Stimulated activated CD4-positive, alpha-beta T cell treated with anti-CD3 and anti-CD28 coated beads, Interleukin-15, amount 100 ng/mL, for 24 hours (primary cell): ENCODE data around the gene TEPSIN.

Experiments used
- DNase-seq: peaks from one replicate; pipeline ENCODE4 v3.0.0-alpha.2; 2020

The TEPSIN gene

DNA sequence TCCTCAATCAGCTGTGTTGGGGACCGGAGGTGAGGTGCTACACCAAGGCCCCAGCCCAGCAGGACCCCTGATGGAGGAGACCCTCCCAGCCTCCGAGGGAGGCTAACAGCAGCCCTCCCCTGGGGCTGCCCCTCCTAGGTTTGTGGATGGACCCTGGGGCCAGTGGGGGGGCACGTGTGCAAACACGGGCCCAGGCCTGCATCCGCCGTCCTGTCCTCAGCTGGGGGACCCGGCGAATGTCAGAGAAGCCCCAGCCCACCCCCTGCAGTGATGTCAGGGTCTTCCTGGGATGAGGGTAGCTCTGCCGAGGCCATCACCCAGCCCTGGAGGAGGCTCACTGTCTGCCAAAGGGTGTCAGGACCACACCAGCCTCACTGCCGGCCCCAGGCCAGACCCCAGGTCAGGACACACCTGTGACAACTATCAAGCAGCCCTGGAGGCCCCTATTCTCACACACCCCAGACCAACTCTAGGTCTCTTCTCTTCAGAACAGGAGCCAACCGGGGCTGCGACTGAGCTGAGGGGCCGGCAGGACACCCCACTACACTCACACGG, 42.8 kb downstream of the TEPSIN start:
- DNase-seq = no peak

DNA sequence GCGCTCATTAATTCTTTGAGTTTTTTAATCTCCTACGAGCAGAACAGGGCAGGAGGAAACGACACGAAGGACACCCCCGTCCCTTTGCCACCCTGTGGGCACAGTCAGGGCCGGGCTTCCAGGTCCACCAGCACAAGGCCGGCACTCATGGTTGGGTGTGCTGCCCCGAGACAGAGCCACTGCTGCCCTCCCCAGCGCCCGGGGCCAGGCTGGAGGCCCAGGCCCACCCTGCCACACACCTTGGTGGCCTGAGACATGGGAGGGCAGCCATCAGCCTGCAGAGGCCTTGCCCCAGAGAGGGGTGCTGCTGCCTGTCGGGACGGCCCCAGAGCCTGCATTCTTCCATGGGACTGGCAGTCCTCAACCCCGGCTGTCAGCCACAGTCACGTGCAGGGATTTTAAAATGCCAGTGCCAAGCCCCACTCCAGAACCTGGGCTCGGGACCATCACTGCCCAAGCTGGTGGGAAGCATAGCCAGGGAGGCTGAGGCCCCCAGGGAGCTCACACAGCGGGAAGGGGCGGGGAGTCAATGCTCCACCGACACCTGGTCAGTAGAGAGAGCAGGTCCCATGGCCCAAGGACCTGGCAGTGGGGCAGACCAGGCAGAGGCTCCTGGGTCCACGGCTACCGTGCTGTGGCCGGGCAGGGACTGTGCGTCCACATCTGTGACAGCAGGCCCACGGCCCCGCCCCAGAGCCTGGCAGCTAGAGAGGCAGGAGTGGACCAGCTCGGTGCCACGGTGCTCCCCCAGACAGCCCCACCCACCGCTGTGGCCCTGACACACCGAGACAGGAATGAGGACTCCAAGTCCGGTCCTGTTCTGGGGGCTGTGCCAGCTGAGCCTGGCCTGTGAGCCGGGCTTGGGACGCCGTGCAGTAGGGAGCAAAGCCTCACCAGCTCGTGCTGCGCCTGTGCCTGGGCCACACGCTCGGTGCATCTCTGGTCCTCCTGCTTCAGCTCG, 43.6 kb downstream of the TEPSIN start:
- no peak for DNase-seq

DNA sequence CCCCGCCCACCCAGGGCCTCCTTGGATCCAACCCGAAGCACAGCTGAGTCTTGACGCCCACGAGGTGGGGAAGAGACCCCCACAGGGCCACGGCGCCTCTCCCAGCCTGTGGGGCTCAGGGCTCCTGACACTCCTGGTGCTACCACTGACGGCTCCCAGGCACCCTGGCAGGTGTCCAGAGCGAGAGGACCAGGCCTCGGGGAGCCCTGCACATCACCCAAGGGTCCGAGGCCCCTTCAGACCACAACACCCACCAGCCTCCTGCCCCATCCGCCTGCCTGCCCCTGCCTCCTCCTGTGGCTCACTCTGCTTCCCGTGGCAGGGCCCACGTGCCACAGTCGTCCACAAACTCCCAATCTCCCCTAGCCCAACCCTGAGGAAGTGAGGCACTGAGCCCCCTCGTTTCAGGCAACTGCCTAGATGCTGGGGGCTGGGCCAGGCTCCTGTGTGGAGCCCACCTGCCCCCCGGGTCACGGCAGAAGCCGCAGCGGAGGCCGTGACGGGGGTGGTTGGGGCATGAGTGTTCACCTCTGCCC, 44.6 kb downstream of the TEPSIN start:
- DNase-seq = no peak

DNA sequence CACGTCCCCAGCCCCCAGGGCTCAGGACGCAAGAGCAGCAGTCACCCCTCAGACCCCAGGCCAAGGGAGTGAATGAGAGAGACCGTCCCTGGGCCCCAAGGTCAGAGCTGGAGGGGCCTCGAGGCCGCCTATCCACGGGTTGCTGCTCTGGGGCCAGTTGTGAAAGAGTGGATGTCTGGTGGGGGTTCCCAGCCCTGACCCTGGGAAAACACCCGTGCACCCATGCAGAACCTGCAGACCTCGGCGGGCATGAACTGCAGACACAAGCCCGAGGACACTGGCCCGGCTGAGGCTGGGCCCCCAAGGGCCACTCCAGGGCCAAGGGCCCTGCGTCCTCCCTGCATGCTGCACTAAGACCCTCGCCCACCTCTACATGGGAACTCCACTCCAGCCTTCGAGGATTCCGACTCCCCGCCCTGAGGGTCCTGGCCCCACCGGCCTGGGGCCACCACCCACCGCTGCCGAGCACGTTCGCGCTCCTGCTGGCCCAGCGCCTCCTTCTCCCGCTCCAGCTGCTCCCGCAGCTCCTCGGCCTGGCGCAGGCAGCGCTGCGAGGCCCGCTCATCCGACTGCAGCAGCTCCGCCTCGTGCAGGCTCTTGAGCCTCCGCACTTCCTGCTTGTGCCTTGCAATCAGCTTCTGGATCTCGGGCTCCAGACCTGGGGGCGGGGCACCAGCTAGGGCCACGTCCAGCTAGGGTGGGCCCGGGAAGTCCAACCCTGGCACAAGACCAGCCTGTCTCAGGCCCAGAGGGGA, 45.2 kb downstream of the TEPSIN start:
- no peak for DNase-seq

DNA sequence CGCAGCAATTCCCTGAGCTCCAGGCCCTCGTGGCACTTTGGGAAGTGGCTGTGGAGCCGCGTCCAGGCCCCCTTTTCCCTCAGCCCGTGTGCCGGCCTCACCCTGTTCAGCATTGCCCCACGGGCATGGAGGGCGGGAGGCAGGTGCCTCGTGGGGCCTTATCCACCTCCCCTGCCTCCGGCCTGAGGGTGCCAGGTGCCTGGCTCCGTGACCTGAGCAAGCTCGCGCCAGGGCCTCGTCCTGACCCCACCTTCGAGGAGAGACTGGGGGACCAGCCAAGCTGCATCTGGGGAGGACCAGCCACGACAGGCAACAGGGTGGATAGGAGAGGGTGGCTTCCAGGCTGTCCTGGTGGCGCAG, 45.8 kb downstream of the TEPSIN start:
- DNase-seq = no peak

DNA sequence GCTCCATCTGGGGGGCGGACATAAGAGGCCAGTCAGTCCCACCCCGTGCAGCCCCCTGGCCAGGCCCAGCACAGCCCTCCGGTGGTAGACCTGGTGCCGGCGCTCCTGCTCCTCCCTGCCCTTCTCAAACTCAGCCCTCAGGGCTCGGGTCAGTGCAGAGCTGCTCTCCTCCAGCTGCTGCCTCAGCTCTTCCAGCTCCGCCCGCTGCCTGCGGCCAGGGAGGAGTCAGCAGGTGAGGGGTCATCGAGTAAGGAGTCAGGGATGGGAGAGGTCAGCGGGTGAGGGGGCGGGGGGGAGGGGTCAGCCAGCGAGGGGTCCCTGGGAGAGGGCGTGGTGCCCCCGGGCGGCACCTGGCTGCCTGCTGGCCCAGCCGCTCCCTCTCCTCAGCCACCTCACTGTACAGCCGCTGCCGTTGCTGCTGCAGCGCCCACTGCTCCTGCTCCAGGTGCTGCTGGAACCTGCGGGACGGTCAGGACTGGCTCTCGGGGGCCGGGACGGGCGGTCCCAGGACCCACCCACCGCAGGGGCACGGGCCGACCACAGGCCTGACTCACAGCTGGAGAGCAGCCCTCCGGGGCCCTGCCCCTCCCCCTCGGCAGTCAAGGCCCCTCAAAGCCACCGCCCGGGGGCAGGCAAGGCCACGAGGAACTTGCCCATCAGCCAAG, 46.3 kb downstream of the TEPSIN start:
- DNase-seq = no peak

DNA sequence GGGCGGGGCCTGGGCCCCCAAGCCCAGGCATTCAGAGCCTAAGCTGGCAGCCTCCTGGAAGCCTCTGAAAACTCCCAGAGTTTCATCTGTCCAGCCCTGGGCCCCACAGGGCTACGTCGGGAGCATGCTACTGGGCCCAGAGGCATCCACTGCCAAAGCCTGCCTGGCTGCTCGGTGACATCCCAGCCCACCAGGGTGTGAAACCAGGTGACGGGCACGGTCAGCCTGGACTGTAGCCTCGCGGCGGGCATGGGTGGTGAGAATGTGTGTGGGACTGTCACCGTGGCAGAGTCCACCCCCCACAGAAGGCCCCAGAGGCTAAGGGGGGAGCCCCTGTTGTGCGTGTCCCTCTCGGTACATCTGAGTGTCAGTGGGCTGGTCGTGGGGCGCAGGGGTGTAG, 47.2 kb downstream of the TEPSIN start:
- DNase-seq = no peak

DNA sequence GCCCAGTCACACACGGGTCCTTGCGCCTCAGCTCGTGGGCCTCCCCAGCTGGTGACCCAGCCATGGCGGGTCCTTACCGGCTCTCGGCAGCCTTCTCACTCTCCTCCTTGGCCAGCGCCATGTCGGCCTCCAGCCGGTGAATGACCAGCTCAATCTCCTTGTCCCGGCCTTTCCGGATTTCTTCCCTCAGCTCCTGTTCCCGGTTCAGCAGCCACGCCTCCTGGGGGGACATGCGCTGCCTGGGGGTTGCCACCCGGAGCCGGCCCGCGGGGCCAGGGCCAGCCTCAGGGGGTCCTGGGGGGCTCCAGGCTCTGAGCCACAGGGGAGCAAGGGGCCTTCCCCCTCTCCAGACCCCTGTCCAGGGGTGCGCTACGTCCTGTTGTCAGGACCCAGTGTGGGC, 47.7 kb downstream of the TEPSIN start:
- DNase-seq = no peak

DNA sequence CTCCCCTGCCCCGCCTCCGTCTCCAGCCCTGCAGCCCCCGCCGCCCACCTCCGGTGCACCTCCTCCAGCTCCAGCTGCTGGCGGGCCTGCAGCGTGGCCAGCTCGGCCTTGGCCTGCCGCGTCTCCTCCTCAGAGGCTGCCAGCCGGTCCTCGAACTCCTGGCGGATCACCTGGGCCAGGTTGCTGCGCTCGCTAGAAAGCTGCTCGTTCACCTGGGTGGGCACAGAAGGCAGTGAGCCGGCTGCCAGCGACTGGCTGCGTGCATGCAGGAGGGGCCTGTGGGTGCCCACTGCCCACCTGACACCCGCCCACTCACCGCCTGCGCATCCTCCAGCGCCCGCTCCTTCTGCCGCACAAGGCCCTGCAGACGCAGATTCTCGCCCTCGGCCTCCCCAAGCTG, 48.3 kb downstream of the TEPSIN start:
- DNase-seq = no peak

DNA sequence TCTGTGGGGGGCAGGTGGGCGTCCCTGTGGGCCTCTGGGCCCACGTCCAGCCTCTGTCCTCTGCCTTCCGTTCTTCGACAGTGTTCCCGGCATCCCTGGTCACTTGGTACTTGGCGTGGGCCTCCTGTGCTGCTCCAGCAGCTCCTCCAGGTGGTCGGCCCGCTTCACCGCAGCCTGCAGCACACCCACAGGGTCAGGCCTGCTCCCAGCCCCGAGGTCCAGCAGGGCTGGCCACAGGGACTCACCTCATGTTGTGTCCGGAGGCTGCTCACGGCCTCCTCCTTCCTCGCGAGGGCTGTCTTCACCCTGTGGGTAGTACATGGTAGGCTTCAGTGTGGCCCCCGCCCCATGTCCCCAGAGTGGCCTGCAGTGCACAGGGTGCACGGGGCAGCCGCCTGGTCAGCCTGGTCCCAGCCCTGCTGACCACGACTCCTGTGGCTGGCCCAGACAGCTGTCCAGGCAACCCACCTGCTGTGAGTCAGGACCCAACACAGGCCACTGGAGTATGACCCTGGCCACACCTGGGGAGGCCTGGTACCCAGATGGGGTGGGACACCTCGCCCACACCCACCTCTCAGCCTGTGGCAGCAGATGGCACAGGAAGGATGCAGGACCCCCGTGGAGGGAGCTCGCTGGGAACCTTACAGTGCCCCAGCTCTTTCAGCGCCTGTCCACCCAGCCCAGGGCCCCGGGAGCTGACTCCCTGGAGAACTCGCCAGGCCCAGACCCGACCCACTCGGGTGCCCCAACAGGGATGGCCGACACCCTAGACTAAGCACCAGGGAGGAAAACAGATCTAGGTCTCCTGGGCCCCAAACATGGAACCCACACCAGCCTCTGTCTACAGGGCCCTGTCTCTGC, 49.0 kb downstream of the TEPSIN start:
- DNase-seq = no peak

DNA sequence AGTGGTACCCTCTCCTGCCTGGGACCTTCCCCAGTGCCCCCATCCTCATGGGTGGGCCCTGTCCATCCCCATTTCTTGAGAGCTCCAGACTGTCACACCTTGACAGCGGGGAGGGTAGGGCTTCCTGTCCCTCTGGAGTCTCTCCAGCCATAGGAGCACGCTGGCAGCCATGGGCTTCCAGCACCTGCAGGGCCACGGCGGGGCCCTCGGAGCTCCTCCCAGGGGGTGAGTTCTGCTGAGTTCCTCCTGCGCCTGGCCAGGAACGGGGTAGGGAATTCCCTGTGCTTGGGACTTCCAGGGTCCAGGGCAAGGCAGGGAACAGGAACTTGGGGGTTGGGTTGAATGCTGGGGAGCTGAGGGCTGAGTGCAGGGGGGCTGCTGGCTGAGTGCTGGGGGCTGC, 49.8 kb downstream of the TEPSIN start:
- DNase-seq = no peak

DNA sequence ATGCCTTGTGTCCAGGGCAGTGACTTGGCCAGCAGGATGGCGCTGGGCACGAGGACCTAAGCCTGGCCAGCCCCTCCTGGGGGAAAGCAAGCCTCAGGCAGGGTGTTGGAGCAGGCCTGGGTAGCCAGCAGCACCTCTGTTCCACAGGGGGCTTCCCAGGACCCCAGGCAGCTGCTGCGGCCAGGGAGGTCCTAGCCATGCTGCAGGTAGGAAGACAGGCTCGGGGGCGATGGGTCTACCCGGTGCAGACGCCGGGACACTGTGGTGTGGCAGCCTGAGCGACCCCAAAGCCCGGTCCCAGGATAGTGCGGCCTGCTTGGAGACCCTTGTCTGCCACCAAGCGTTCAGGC, 50.4 kb downstream of the TEPSIN start:
- no peak for DNase-seq

DNA sequence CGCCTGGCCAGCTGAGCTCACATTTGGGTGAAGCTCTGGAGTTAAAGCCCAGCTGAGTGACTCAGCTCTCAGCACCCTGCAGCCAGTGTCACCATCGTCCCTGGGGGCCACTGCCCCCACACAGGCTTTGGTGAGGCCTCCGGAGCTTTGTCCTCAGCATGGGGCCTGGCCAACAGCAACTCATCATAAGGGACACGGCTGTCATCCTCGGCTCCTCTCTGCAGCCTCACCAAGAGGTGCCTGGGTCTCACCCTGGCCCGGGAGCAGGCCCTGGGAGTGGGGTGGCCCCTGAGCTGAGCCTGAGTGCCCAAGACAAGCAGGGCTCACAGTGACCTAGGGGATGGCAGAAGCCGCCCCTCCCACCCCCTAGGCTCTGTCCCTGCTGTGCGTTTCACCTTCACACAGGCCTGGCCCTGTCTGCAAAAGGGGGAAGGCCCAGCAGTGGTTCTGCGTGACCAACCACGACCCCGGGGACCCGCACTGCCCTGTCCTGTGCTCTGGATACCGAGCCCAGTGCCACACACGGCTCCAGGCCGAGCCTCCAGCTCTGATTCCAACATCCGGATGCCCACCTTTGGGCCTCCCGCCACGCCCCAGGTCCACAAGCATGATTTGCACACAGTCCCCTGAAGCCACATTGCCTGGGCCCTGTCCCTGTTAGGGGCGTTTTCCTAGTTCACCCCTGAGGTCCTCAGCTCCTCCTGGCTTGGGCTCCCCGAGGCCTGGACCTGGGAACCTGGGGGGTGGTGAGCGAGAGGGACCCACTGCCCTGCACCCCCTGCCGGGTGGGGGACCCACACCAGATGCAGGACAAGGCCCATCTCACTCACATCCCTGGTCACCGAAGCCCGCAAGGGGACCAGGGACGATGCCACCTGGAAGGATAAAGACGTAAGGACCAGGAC, 51.0 kb downstream of the TEPSIN start:
- no peak for DNase-seq

DNA sequence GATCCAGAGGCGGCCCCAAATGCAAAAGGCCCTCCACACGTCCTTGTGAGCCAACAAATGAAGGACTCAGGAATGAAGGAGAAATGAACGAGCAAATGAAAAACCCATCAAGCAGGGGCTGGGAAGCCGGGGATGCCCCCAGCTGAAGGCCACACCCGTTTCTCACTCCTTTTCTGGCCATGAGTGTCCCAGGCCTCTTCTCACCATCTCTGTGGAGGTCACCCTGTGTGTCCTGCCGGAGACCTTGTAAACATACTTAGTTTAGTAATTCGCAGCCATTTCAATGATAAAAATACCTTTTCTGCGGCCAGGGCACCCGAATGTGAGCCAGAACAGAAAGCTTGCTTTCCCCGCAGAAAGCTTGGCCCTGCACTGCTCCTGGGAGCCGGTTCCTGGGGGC, 51.7 kb downstream of the TEPSIN start:
- DNase-seq = no peak

DNA sequence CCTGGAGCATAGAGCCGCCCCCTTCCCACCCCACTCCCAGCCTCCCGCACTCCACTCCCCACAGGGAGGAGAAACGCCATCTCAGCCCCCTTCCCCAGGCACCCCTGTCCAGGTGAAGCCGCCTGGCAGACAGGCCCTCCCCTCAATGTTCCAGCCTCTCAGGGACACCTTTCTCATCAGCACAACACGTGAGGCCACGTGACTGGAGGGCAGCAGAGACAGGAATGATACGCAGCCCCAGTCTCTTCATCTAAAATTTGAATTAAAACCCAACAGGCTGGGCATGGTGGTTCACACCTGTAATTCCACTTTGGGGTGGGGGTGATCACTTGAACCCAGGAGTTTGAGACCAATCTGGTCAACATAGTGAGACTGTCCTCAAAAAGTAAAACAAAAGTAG, 52.7 kb downstream of the TEPSIN start:
- DNase-seq = no peak

DNA sequence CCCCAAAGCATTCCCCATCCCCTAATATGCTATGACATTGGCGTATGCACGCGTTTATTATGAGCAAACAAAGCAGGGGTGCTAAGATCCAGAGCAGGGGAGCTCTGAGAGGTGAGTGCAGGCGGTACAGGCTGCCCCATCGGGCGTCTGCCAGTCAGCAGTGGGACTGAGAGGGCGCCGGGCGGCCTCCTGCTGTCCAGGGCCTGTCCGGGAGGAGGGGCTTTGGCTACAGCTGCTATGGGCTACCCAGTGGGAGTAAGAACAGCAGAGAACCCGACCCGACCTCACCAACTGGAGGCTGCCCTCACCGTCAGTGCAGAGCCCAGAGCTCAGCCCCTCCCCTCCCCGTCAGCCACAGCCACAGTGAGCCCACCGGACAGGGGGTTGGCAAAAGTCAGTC, 54.3 kb downstream of the TEPSIN start:
- DNase-seq = no peak

DNA sequence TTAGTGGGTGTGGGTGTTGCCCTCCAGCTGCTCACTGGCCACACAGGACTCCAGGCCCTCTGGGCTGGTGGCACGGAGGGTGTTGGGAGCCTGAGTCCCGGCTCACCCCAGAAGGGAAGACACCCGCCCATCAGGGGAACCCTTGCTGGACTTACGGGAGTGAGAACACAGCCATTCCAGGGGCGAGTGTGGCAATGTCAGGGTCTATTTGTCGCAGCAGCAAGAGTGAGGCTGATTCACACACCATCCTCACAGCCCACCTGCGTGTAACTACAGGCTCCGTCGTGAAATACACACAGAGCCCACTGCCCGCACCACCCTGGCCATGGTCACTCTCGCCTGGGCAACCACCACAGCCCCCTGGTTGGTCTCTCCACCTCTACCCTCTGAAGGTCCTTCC, 55.0 kb downstream of the TEPSIN start:
- DNase-seq = no peak

DNA sequence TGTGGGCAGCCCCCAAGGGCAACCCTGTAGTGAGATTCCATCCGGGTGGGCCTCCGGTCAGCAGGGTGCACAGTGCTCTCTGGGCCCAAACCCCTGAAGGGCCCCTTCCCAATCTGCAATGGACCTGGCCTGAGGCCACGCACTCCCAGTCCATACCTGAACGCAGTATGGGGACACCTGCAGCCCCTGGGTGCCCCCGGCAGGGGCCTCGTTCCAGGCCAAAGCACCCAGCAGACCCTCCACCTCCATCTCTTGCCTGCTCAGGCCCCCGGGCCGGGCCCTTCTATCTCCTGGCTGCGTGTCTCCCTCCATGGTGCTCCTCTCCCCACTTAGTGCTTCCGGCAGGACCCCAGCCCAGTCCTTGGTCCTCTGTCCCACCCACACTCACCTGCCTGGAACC, 55.5 kb downstream of the TEPSIN start:
- no peak for DNase-seq

DNA sequence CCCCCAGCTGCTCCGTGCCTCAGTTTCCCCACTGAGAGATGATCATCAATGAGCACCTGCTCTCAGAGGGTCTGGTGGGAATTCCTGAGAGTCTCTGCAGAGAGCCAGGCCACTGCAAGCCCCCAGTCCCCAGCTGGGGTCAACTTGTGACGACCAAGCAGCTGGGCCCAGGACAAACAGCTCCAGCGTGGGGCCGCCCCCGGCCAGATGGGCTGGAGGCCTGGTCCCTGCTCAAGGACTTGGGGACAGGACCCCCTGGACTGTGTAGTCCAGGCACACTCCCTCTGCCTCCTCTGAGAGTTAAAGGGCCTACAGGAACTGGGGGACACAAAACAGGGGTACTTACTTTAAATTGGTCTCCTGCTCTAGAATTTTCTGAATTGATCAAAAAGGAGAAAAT, 56.3 kb downstream of the TEPSIN start:
- DNase-seq = no peak

DNA sequence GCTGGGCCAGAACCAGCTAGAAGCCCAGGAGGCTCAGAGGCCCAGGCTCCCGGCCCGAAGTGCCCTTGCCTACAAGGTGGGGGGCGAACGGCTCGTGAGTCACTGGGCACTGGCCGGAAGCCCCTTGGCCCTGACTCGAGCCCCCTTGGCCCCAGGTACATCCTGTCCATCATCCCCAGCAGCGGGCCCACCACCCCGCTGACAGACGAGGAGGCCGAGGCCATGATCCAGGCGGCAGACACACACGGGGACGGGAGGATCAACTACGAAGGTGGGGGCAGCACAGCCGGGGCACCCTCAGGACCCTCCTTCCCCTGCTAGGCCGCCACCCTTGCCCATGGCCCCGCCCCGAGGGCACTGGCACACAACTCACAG, 57.1 kb downstream of the TEPSIN start:
- DNase-seq = no peak
